GM13976 (cell line): ENCODE results near the gene ADAMTS6.

Source experiments
- DNase-seq: peaks from one replicate; pipeline ENCODE4 v3.0.0; 2012; ENCODE audit warnings: low spot score
- CTCF ChIP-seq: IDR thresholded peaks from 2 replicates; pipeline ENCODE4 v1.5.1; 2012; ENCODE audit warnings: borderline replicate concordance, mild to moderate bottlenecking; ENCODE audit not compliant: insufficient read depth; ENCODE audit errors: extremely low read depth, missing control alignments, control extremely low read depth
- in situ Hi-C: fragments of 300-500 bp; cut with MboI; formaldehyde crosslinking; loops from one replicate; pipeline ENCODE4 v1.12.0; 2022; ENCODE audit warnings: low sequenced_read_pairs, mixed read lengths, inconsistent platforms; ENCODE audit not compliant: unreplicated experiment

The ADAMTS6 gene

GRCh38 chr5:65462139-65462705 is 19.5 kb downstream of the ADAMTS6 start:
- no peak for TF ChIP-seq CTCF
- DNase-seq: no peak
- in situ Hi-C loops: no loop called here

GRCh38 chr5:65461490-65461889 is 20.2 kb downstream of the ADAMTS6 start:
- TF ChIP-seq CTCF: no peak
- DNase-seq: no peak
- in situ Hi-C loops: no loop called here

GRCh38 chr5:65459995-65460394 is 21.7 kb downstream of the ADAMTS6 start:
- no peak for DNase-seq
- in situ Hi-C loops: no loop called here
- TF ChIP-seq CTCF: no peak

- no peak for TF ChIP-seq CTCF
- in situ Hi-C loops: no loop called here
- DNase-seq: no peak
These were observed 26.7 kb downstream of the ADAMTS6 start for GRCh38 chr5:65455064-65455463.

GRCh38 chr5:65451436-65451835 is 30.3 kb downstream of the ADAMTS6 start:
- no peak for TF ChIP-seq CTCF
- in situ Hi-C loops: no loop called here
- no peak for DNase-seq

- no peak for TF ChIP-seq CTCF
- in situ Hi-C loops: no loop called here
- DNase-seq: no peak
These were observed 35.0 kb downstream of the ADAMTS6 start for GRCh38 chr5:65446682-65447081.
